T47D (cell line): ENCODE measurements around the gene SIX5.
A peak's percentile ranks its signal among the peaks of the same experiment; 100 is the strongest.

Source experiments
- DNase-seq, 2 experiments: peaks; one replicate each; pipeline versions ENCODE4 v3.0.0 to v3.0.0-alpha.2; 2011 to 2012; ENCODE audit warnings: low read depth in 1 of 2, low spot score in 1 of 2
- JUND ChIP-seq: IDR thresholded peaks from 2 replicates; pipeline ENCODE4 v1.6.1; 2012; ENCODE audit warnings: low read depth
- in situ Hi-C: cut with HindIII; loops from 2 replicates; pipeline ENCODE4 v1.10.0; 2016; ENCODE audit warnings: low sequenced_read_pairs, low pct_unique_long_range_greater_than_20kb

The SIX5 gene

DNA sequence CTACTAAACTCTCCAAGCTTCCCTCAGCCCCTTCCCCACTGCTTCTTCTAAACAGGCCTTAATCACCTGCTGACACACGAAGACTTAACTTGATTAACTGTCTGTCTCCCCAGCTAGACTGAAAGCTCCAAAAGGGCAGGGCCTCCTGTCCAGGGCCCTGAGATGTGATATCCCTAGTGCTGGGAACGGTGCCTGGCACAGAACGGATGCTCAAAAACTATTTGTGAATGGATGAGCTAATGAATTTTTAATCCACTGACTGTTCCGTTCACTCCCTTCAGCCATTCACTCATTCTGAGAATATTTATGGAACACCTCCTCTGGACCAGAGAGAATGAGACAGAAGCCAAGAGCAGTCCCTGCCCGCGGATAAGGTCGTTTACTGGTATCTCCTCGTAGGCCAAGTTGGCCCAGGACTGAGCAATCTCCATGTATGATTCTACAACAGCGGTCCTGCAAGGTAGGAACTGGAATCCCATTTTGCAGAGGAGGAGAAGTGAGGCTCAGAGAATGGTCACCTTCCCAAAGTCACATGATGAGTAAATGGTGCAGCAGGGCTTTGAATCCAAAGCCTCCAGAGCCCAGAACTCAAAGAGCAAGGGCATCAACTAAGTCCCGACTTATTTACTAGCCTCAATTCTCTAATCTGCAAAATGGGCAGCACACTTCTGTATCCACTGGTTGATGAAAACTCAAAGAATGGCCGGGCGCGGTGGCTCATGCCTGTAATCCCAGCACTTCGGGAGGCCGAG is 20.2 kb upstream of the SIX5 start:
- no peak for TF ChIP-seq JUND
- in situ Hi-C loops, result no loop called here

DNA sequence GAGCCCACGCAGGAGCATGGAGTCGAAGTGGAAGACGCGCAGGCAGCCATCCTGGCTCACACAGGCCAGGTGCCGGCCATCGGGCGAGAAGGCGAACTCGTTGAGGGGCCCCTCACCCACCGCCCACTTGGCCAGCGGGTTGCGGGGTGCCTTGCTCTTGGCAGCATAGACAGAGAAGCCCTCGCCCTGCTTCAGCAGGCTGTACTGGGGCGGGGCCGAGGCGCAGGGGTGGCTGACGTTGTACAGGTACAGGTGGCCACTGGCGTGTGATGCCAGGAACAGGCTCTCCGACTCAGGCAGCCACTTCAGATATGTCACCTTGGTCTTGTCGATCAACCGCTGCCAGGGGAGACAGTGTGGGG is 17.5 kb upstream of the SIX5 start:
- no peak for TF ChIP-seq JUND
- in situ Hi-C loops, result no loop called here
- DNase-seq, result no peak

More for the DNA sequence above, 20.2 kb upstream of the SIX5 start:
- DNase-seq, result no peak

DNA sequence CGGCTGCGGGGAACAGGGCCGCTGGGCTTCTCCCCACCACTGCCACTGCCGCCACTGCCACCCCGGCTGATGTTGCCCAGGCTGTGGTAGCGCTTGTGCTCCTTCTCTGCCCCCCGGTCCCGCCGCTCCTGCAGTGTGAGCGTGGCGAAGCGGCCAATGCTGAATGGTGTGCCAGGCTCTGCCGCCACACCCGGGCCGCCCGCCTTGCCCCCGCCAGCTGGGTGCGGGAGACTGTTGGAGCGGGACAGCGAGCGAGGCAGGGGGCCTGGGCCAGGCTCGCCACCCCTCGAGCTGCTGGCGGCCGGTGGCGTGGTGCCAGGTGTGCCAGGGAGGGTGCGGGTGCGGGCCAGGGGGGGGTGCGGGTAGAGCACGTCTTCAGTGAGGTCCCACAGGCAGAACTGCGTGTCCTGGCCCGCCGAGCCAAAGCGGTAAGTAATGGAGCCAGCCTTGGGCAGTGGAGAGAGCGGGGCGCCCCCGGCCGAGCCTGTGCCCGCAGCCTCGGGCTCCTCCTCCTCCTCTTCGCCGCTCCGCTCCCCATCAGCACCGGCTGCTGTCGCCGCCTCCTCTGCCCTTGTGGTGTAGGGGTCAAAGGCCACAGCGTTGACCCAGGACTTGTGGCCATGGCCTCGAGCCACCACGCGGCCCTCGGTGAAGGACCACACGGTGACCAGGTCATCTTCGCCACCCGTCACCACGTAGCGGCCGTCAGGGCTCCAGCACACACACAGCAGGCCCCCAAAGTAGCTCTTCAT is 16.9 kb upstream of the SIX5 start:
- no peak for TF ChIP-seq JUND
- DNase-seq, result no peak
- in situ Hi-C loops, result no loop called here

DNA sequence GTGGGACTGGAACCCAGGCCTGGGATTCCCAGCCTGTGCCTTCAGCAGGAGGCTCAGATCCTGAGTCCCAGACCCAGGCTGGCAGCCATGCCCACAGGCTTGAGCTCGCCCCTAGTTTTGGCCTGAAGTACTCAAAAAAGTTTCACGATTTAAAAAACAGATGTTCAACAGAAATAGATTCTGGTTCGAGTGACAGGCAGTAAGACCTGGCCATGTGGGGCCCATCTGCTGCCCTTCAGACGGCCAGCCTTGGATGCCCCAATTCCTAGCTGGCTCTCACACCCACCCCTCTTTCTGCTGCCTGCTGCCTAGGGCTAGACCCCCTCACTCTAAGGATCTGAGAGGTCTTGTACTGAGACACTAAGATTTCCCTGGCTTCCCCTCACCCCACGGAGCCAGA is 16.0 kb upstream of the SIX5 start:
- TF ChIP-seq JUND, result no peak
- in situ Hi-C loops, result no loop called here

DNA sequence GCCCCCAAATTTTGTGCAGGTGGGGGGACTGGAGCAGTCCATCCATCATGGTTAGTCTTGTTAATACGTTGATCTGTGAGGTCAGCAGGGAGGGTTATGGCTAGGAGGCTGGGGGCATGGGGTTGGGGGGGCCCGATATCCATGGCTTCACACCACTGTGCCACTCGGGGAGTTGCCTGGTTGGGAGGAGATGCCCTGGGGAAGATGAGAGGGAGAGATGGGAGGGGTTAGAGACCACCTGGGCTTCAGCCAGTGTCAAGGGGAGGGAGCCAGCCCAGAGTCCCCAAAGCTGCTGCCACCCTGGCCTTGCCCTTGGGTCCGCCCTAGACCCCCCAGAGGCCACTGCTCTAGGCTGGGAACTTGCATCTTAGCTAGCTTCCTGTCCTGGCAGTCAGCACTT is 15.0 kb upstream of the SIX5 start:
- in situ Hi-C loops, result no loop called here
- no peak for DNase-seq
- TF ChIP-seq JUND, result no peak

More for the DNA sequence above, 16.0 kb upstream of the SIX5 start:
- no peak for DNase-seq

GRCh38 chr19:45782820-45783785 is 14.1 kb upstream of the SIX5 start:
- no peak for TF ChIP-seq JUND
- peak; percentile 33 to 68 for DNase-seq
- in situ Hi-C loops, result no loop called here

- TF ChIP-seq JUND, result no peak
- in situ Hi-C loops, result no loop called here
- peak in 1 of 2 experiments; percentile 64 for DNase-seq
Observed at GRCh38 chr19:45782162-45782691, 13.2 kb upstream of the SIX5 start, which contains the start of gene DMPK. Gene DMPK (minus strand): TSS chr19:45782490. CDS start chr19:45782352, 138 bp downstream.

GRCh38 chr19:45781214-45782161 is 12.4 kb upstream of the SIX5 start:
- in situ Hi-C loops, result no loop called here

GRCh38 chr19:45780448-45781213 is 11.6 kb upstream of the SIX5 start:
- in situ Hi-C loops, result no loop called here
- no peak for TF ChIP-seq JUND
- DNase-seq, result peak; percentile 63 to 73

More at GRCh38 chr19:45781214-45782161, 12.4 kb upstream of the SIX5 start:
- DNase-seq, result peak; percentile 30 to 64
- no peak for TF ChIP-seq JUND

DNA sequence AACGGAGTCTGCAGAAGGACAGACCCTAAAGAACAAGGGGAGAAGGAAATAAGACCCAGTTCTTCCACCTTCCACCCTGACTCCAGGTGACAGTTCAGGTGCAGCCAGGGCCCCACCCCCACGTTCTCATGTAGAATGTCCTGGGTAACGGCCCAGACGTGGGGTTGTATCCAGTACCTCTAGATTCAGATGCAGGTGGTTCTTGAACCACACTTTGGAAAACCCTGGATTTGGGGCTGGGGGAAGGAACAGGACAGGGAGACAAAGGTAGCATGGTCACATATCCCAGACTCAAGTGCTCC is 11.0 kb upstream of the SIX5 start:
- no peak for TF ChIP-seq JUND
- no peak for DNase-seq
- in situ Hi-C loops, result no loop called here
